NT2/D1 (cell line): ENCODE results near the gene PTRH2.

ENCODE experiments used
- SUZ12 ChIP-seq: IDR thresholded peaks from 2 replicates; pipeline ENCODE4 v1.6.1; 2011; ENCODE audit not compliant: insufficient read length, insufficient read depth; ENCODE audit errors: extremely low read depth
- YY1 ChIP-seq: IDR thresholded peaks from 2 replicates; pipeline ENCODE4 v1.6.1; 2011; ENCODE audit not compliant: insufficient read length, insufficient read depth
- ZNF274 ChIP-seq: IDR thresholded peaks from 2 replicates; pipeline ENCODE4 v1.6.1; 2011; ENCODE audit warnings: mild to moderate bottlenecking, low read depth, low read length

DNA sequence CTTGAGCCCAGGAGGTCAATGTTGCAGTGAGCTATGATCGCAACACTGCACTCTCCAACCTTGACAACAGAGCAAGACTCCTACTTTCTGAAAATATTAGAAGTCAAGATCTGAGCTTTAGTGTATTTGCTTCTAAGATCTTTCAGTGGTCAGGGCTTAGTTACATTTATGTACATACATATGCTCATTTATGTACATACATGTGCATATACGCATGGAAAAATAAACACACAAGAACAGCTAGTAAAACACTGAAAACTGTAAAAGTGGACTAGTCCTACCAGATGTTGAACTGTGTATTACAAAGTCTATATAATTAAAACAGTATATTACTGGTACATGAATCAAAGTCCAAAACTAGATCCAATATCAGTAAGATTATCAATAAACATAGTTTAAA, 28.3 kb downstream of the PTRH2 start:
- TF ChIP-seq YY1 (no peak), SUZ12 (no peak), ZNF274 (no peak)
